Thoracic aorta (tissue), 2 donors: ENCODE results near the gene FBXL19. TPM values are rescaled to one million over a fixed set of nuclear protein-coding genes. Genes with fewer than 3 reads are reported as not detected.
A peak's percentile ranks its signal among the peaks of the same experiment; 100 is the strongest.

ENCODE experiments used
- ATAC-seq: fragments of 150-250 bp; one replicate; pipeline ENCODE4 v1.8.0; 2017; ENCODE audit warnings: low read depth; ENCODE audit not compliant: insufficient number of reproducible peaks, low FRiP score
- DNase-seq: peaks from one replicate; pipeline ENCODE4 v3.0.0-alpha.2; 2020; ENCODE audit warnings: low spot score
- H3K27ac ChIP-seq, 2 donors: fragments of 200-600 bp; sonication (generic); 1 replicate in 1 of 2; 2 replicates in 1 of 2; pipeline ENCODE4 v1.5.1; 2016; ENCODE audit warnings: mild to moderate bottlenecking in 2 of 2, moderate library complexity in 2 of 2
- H3K27me3 ChIP-seq: fragments of 200-600 bp; sonication (generic); replicated peaks from 2 replicates; pipeline ENCODE4 v1.6.0; 2016; ENCODE audit warnings: mild to moderate bottlenecking; ENCODE audit not compliant: insufficient read depth
- H3K36me3 ChIP-seq: fragments of 200-600 bp; sonication (generic); one replicate; pipeline ENCODE4 v1.5.1; 2016
- H3K4me1 ChIP-seq, 2 donors: fragments of 200-600 bp; sonication (generic); 1 replicate in 1 of 2; 2 replicates in 1 of 2; pipeline versions ENCODE4 v1.5.1 to v1.6.0; 2016; ENCODE audit warnings: low read depth in 2 of 2, mild to moderate bottlenecking in 1 of 2; ENCODE audit not compliant: control insufficient read depth in 1 of 2
- H3K4me3 ChIP-seq: fragments of 200-600 bp; sonication (generic); 2 replicates; pipeline ENCODE4 v1.5.1; 2016; ENCODE audit warnings: mild to moderate bottlenecking
- H3K9me3 ChIP-seq: fragments of 200-600 bp; sonication (generic); 2 replicates; pipeline ENCODE4 v1.5.1; 2016
- total RNA-seq, 2 donors: library from RNA; depleted of rRNA; stranded (reverse); fragments of >200 nt; gene quantifications; one replicate each; pipeline versions ENCODE4 v1.1.0 to v1.2.3, GENCODE V29; 2016
- TF ChIP-seq, protein P1 (sequence below): fragments of 200-600 bp; sonication (generic); IDR thresholded peaks from one replicate; pipeline ENCODE4 v1.5.1; 2019; ENCODE audit warnings: antibody characterized with exemption

FBXL19 gene
- total RNA-seq, 2 donors from 2014 or later, result 14.5 to 18.7 TPM

DNA sequence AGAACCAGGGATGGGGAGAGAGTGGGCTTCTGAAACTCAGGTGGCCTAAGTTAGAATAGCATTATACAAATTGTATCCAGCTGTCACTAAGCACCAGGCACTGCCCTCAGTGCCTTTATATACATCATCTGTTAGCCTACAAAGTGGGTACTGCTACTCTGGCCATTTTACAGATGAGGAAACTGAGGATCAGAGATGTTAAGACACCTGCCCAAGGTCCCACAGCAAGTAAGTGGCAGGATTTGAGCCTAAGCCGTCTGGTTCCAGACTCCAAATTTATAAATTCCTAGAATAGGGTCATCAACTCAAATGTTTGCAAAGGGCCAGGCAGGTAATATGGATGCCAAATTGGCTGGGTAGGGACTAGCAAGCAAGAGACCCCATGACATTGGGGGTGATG, 27.8 kb downstream of the FBXL19 start:
- Histone ChIP-seq H3K4me1 (peaks cover 25 to 46% of the 10 kb centered on the region in 2 donors), H3K36me3 (no peaks in the 10 kb centered on the region), H3K4me3 (no peak overlapping the region), H3K27me3 (no peaks in the 10 kb centered on the region), H3K9me3 (no peaks in the 10 kb centered on the region), H3K27ac (peak overlapping the region; percentile 89 to 97)
- DNase-seq, result no peak
- no peak for ATAC-seq
- TF ChIP-seq, protein P1, sequence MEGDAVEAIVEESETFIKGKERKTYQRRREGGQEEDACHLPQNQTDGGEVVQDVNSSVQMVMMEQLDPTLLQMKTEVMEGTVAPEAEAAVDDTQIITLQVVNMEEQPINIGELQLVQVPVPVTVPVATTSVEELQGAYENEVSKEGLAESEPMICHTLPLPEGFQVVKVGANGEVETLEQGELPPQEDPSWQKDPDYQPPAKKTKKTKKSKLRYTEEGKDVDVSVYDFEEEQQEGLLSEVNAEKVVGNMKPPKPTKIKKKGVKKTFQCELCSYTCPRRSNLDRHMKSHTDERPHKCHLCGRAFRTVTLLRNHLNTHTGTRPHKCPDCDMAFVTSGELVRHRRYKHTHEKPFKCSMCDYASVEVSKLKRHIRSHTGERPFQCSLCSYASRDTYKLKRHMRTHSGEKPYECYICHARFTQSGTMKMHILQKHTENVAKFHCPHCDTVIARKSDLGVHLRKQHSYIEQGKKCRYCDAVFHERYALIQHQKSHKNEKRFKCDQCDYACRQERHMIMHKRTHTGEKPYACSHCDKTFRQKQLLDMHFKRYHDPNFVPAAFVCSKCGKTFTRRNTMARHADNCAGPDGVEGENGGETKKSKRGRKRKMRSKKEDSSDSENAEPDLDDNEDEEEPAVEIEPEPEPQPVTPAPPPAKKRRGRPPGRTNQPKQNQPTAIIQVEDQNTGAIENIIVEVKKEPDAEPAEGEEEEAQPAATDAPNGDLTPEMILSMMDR, result no peak

DNA sequence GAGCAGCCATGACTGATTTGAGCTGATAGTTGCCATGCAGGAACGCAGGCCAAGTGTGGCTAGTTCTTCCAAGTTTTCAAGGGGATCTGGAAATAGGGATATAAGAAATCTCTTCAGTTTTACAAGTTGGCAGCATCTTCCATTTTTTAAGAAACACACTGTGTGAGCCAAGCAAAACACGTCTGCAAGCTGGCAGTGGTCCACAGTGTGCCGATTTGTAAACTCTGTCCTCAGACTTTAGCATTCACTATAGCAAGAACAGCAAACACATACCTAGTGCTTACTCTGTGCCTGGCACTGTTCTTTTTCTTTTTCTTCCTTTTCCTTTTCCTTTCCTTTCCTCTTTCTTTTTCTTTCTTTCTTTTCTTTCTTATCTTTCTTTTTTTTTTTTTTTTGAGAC, 28.4 kb downstream of the FBXL19 start:
- Histone ChIP-seq H3K4me3 (peak overlapping the region; percentile 6), H3K27ac (peak overlapping the region; percentile 89 to 97), H3K36me3 (no peaks in the 10 kb centered on the region), H3K9me3 (no peaks in the 10 kb centered on the region), H3K27me3 (no peaks in the 10 kb centered on the region), H3K4me1 (peaks cover 25 to 49% of the 10 kb centered on the region in 2 donors)
- no peak for DNase-seq
- peak; percentile 52 for ATAC-seq
- TF ChIP-seq, protein P1, result no peak

DNA sequence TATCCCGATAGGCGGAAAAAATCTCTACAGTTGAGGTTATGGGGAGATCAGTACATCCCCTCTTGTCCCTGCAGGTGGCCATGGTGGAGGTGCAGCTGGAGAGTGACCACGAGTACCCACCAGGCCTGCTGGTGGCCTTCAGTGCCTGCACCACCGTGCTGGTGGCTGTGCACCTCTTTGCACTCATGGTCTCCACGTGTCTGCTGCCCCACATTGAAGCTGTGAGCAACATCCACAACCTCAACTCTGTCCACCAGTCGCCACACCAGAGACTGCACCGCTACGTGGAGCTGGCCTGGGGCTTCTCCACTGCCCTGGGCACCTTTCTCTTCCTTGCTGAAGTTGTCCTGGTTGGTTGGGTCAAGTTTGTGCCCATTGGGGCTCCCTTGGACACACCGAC, 29.7 kb downstream of the FBXL19 start:
- H3K4me3 ChIP-seq, result no peak overlapping the region
- H3K9me3 ChIP-seq, result no peaks in the 10 kb centered on the region
- DNase-seq (no peak), ATAC-seq (no peak)
- H3K27ac ChIP-seq, result peak overlapping the region in 1 of 2 donors; percentile 20
- no peaks in the 10 kb centered on the region for H3K36me3 ChIP-seq
- TF ChIP-seq, protein P1, result no peak
- peaks cover 25 to 48% of the 10 kb centered on the region in 2 donors for H3K4me1 ChIP-seq
- no peaks in the 10 kb centered on the region for H3K27me3 ChIP-seq

DNA sequence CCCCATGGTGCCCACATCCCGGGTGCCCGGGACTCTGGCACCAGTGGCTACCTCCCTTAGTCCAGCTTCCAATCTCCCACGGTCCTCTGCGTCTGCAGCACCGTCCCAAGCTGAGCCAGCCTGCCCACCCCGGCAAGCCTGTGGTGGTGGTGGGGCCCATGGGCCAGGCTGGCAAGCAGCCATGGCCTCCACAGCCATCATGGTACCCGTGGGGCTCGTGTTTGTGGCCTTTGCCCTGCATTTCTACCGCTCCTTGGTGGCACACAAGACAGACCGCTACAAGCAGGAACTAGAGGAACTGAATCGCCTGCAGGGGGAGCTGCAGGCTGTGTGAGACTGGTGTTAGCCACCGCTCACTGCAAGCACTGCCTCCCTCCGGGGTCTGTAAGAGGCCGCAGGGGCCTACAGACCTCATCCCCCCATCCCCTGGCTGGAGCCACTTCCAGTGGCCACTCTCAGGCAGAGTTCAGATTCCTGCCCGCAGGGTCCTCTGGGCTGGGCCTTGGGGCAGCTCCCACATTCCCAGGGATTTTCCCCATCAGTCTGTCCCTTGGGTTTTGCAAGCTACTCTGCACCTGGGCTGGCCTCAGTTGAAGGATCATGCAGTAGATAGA, 30.2 kb downstream of the FBXL19 start:
- Histone ChIP-seq H3K9me3 (no peaks in the 10 kb centered on the region), H3K27me3 (no peaks in the 10 kb centered on the region), H3K4me1 (peaks cover 25 to 50% of the 10 kb centered on the region in 2 donors), H3K36me3 (no peaks in the 10 kb centered on the region), H3K4me3 (no peak overlapping the region), H3K27ac (peak overlapping the region in 1 of 2 donors; percentile 20)
- no peak for DNase-seq
- TF ChIP-seq, protein P1, result peak; percentile 60
- ATAC-seq, result no peak

DNA sequence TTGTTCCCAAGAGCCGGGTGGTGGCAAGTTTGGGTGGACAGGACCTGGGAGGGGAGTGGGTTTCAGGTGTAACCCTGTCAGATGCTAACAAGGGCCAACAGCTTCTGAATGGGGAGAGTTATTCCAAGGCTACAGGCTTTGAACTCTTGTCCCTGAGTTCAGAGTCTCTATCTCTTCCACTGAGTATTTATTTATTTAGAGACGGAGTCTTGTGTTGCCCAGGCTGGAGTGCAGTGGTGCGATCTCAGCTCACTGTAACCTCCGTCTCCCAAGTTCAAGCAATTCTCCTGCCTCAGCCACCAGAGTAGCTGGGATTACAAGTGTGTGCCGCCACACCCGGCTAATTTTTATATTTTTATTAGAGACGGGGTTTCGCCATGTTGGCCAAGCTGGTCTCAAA, 31.6 kb downstream of the FBXL19 start:
- ATAC-seq (no peak), DNase-seq (no peak)
- no peak overlapping the region for H3K27ac ChIP-seq
- TF ChIP-seq, protein P1, result no peak
- no peaks in the 10 kb centered on the region for H3K9me3 ChIP-seq
- no peaks in the 10 kb centered on the region for H3K27me3 ChIP-seq
- H3K36me3 ChIP-seq, result peaks cover 5% of the 10 kb centered on the region
- H3K4me3 ChIP-seq, result no peak overlapping the region
- peaks cover 24 to 58% of the 10 kb centered on the region in 2 donors for H3K4me1 ChIP-seq
